G401 (cell line): ENCODE data around the gene DCXR. TPM values are rescaled to one million over a fixed set of nuclear protein-coding genes. Genes with fewer than 3 reads are reported as not detected.
A peak's percentile ranks its signal among the peaks of the same experiment; 100 is the strongest.
"Not testable (repeated sequence)": the region's sequence is repeated elsewhere in the genome, so short reads cannot be mapped to it uniquely, and the experiment has no call there.

Experiments
- DNase-seq: peaks from one replicate; pipeline ENCODE4 v3.0.0-alpha.2; 2015; ENCODE audit warnings: low spot score
- in situ Hi-C: cut with HindIII; loops from 2 replicates; pipeline ENCODE4 v1.10.0; 2016; ENCODE audit warnings: low sequenced_read_pairs, mixed read lengths
- total RNA-seq: library from RNA; depleted of rRNA; stranded (reverse); fragments of >200 nt; shearing (Covaris generic); gene quantifications from 2 replicates; pipeline ENCODE4 v1.2.3, GENCODE V29; 2014

DCXR gene
- total RNA-seq, 1 experiment from 2014 or later, result 135 TPM

DNA sequence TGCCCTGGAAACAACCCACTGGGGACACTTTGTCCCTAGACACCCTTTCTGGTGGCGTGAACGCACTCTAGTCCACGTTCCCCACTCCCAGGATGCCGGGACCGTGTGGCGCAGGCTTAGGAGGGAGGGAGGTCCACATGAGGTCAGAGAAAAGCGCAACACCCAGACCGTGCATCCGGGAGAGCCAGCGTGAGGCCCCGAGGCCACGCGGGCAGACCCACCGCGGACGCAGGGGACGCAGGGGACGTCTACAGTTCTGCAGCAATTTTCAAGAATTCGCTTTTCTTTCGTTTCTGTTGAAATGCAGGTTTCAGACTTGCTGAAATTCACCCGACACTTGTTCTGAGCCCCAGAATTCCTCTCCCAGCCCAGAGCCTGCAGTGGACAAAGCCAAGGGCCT lies 9.4 kb upstream of the DCXR start:
- in situ Hi-C loops, result no loop called here

DNA sequence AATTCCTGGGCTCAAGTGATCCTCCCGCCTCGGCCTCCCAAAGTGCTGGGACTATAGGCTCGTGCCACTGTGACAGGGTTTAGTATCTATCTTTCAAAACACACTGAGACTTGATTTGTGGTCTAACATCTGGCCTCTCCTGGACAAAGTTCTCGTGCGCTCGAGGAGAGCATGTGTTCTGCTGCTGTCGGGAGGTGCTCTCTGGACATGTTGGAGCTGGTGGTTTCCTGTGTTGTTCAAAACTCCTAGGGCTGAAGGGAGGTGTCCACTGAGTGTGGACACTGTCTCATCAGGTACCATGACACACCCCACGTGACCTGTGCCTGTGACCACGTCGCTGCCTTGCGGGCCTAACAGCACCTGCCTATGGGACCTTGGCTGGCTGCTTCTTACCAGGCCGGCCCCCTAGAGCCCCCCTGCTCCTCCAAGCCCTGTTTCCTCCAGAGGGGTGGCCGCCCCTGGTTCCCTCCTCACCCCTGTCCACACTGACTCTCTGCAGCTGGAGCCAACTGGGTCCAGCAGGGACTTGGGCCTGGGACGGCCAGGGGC lies 8.5 kb upstream of the DCXR start:
- in situ Hi-C loops, result no loop called here

More for the DNA sequence above, 9.4 kb upstream of the DCXR start:
- no peak for DNase-seq

DNA sequence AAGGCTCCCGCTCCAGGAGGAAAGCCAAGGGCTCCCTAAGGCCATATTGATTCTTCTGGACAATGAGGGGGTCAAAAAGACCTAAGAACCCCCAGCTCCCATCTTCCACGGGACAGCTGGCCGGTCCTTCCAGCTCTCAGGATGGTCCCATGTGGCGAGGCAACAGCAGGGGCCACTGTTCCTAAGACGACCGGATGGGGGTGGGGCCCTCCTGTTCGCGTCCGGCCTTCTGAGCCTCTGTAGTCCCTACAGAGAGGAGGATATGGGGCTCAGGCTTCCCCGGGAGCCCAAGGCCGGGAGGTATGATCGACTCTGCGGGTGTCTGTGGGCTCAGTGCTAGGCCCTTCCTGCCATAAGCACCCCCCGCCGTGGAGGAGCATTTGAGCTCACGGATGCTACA lies 6.0 kb upstream of the DCXR start:
- no peak for DNase-seq
- in situ Hi-C loops, result no loop called here

More for the DNA sequence above, 8.5 kb upstream of the DCXR start:
- DNase-seq, result no peak

DNA sequence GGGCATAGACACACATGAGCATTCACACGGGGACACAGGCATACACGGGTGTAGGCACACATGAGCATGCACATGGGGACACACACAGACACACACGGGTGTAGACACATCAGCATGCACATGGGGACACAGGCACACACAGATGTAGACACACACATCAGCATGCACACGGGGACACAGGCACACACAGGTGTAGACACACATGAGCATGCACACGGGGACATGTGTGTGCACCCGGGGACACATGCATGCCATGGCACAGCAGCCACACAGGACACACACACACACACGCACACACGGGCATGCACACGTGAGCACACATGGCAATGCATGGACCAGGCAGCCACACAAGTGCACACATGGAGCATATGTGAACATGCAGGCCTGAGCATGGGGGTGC lies 5.2 kb upstream of the DCXR start:
- in situ Hi-C loops, result no loop called here
- no peak for DNase-seq

DNA sequence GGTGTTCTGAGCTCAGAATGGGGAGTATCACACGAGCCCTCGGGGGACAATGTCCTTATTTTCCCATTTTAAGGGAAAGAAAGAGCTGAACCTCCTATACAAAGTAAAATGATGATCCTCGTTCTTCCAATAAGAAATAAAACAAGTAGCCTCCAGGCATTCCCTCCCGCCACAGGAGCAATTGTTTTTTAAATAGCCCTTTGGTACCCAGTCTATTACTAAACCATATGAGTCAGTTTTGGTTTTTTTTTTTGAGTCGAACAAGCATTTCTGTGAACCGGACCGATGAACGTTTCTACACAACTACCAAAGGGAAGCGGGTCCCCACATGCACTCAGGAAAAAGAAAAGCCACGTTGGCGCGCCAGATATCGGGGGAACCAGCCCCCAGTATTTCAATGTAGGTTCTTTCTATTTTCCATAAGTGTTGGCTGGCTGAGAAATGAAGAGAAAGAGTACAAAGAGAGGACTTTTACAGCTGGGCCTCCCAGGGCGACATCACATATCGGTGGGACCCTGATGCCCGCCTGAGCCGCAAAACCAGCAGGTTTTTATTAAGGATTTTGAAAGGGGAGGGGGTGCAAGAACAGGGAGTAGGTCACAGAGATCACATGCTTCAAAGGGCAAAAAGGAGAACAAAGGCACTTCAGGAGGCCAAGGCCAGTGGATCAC lies 3.8 kb upstream of the DCXR start:
- in situ Hi-C loops, result no loop called here
- no peak for DNase-seq

DNA sequence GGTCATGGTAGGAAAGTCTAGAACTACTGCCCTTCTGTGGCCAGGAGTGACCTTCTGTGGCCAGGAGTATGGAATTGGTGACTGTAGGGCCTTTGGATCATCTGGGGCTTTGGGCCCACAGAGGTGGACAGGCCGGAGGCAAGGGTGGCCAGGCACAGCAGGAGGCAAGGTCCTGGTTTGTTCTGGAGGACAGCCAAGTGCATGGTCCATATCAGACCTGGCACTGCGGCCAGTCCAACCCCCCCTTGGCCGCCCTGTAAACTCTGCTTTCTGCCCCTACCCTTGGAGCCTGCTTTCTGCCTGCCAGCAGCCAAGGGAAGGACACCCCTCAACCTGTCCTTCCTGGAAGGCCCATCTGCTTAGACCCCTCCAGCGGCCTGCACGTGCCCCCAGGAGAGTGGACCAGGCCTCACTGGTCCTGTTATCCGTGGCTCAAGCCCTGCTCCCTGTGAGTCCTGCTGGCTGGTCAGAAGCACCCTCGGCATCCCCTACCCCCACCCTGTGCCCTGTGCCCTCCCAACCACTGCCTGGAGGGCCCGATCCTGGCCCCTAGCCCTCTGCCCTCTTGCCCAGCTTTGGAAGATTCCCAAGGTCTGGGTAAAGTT lies 2.3 kb upstream of the DCXR start:
- in situ Hi-C loops, result no loop called here
- DNase-seq, result no peak

DNA sequence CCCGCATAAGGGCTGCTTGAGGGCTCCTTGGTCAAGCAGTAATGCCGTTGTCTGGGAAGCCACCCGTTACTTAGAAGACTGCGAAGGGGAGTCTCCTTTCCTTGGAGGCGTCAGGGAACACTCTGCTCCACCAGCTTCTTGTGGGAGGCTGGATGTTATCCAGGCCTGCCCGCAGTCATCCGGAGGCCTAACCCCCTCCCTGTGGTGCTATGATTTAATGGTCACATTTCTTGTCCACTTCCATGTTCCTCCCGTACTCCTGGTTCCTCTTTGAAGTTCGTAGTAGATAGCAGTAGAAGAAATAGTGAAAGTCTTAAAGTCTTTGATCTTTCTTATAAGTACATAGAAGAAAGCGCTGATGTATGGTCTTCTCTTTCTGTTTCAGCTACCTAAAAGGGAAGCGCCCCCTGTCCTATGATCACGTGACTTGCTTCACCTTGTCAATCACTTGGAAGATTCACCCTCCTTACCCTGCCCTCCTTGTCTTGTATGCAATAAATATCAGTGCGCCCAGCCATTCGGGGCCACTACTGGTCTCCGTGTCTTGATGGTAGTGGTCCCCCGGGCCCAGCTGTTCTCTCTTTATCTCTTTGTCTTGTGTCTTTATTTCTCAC lies 1.4 kb upstream of the DCXR start:
- in situ Hi-C loops, DNase-seq: not testable (repeated sequence)

DNA sequence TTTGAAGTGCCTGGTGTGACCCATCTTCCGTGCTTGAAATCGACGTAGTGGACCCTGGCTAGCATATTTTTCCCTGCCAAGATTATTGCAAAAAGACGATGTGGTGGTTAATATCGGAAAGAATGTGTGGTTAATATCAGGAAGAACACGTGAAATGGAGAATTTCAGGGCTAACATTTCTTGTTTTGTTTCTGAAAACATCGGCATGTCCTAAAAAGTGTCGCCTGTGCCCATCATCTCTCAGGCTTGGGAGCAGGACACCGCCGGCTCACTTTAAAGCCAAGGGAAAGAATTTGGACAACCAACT lies 345 bp upstream of the DCXR start:
- no peak for DNase-seq
- in situ Hi-C loops, result no loop called here

DNA sequence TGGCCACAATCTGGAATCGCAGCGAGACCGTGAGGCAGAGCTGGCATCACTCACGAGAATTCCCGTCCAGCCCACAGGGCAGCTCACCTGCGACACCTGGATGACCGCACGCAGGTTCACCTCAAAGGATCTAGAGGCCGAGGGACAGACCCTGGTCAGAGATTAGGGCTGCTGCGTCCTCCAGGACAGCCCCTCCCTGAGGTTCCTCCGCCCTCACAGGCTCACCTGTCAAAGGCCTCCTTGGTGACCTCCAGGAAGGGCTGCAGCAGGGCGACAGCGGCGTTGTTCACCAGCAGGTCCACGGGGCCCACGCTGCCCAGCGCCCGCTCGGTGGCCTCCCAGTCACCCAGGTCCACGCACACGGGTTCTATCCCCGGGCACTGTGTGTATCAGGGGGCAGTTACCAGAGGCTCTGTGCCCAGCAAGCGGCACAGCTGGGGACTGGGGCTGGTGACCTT lies 834 bp downstream of the DCXR start:
- no peak for DNase-seq
- in situ Hi-C loops, result no loop called here

DNA sequence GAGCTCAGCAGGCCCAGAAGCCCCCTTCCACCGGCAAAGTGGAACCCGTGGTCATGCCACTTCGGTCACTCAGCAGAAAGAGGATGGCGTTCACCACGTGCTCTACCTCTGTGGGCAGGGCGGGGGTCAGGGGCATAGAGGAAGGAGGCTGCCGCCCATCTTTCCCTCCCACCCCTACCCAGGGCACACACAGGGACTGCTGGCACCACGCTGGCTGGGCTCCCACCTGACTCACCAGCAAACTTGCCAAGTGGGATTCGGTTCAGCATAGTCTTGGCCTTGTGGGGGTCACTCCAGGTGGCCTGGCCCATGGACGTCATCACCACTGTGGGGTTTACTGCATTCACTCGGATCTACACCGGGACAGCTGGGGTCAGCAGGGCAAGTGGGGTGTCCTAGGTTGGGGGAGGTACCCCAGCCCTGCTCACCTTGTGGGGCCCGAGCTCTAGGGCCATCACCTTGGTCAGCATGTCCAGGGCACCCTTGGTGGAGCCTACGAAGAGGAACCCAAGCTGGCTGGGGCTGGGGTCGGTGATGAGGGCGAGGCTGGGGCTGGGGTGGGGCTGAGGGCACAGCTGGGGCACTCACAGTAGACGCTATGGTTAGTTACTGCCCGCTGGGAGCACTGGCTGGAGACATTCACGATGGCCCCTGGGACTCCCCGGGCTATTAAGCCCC lies 1.4 kb downstream of the DCXR start:
- in situ Hi-C loops, result no loop called here
- DNase-seq, result no peak

DNA sequence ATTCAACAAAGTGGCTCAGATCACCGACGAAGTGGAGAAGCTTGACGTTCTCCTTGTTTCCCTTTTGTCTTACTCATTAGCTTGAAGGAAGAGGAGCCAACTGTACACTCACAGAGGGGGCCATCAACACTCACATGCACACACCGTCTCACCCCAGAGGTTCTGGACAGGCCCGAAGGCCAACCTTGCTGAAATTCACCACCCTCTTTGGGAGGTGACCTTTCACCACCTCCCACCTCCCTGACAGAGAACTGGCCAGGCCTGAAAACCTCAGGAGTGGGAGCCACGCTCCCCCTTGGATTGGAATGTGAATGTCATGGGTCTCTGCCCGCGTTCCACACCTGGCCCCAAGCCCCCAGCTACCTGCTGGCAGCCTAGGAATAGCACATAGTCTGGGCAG lies 2.0 kb downstream of the DCXR start:
- in situ Hi-C loops, result no loop called here
- no peak for DNase-seq

DNA sequence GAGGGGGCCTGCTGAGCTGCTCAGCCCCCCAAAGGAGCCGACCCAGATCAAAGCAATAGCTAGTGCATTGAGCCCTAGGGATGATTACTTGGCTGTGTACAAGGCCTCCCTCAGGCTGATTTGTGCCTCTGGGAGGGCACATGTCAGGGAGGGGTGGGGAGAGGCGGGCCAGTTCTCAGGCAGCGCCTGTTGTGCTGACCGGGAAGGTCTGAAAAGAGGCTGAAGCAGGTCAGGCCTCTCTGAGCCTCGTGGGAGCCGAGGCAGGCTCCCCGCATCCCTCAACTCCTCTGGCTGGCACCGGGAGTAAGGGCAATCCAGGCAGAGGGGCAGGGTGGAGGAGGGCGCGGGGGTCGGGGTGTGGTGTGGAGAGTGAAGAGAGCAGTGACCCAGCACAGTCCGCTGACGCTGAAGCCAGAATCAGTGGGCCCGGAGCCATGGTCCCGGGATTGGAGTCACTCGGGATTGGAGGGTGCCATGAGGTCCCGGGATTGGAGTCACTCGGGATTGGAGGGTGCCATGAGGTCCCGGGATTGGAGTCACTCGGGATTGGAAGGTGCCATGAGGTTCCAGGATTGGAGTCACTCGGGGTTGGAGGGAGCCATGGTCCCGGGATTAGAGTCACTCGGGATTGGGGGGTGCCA lies 3.0 kb downstream of the DCXR start:
- DNase-seq, result no peak
- in situ Hi-C loops, result no loop called here

DNA sequence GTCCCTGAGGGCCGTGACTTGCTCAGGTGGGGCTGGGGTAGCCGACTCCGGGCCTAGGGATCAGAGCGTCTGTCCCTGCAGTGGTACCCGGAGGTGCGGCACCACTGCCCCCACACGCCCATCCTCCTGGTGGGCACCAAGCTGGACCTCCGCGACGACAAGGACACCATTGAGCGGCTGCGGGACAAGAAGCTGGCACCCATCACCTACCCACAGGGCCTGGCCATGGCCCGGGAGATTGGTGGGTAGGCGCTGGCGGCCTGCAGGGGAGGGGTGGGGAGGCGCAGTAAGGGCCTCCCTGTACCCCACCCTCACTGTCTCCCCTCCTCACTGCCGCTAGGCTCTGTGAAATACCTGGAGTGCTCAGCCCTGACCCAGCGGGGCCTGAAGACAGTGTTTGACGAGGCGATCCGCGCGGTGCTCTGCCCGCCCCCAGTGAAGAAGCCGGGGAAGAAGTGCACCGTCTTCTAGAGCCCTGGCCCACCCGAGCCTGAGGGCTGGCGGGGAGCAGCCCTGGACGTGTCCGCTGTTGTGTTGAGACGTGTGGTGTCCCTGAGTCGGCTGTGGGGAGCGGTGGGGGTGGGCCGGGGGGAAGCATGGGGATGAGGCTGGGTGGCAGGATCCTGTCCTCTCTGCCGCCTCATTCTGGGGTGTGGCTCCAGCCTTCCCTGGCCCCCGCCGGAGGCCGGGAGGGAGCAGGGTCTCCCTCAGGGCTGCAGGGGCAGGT lies 4.0 kb downstream of the DCXR start:
- no peak for DNase-seq
- in situ Hi-C loops, result no loop called here

DNA sequence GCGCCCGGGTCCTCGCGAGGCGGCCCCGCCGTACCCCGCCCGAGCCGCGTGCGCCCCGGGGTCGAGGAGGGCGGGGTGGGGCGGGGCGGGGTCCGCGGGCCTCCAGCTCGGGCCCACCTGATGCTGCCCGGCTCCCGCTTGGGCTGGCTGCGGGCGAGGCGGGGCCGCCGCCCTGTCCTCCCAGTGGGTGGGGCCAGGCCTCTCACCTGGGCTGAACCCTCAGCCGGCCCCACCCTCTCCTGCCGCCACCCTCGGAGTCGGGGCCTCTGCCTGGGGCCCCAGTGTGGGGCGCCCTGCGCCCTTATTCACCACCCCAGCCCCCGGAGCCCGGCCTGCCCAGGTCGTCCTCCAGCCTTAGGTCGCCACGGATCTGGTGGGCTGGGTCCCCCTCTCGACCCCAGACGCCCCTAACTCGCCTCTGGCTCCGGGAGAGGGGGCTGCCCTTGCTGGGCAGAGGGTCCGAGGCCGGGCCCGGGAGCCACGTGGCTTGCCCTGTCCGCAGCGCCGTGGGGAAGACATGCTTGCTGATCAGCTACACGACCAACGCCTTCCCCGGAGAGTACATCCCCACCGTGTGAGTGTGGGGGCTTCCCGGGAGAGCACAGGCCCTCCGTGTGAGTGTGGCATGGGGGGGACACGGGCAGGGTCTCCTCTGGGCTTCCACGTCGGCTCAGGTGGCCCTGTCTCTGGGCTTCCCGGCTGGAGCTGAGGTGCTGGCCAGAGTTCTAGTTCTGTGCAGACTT lies 5.4 kb downstream of the DCXR start:
- in situ Hi-C loops, result no loop called here
- no peak for DNase-seq

DNA sequence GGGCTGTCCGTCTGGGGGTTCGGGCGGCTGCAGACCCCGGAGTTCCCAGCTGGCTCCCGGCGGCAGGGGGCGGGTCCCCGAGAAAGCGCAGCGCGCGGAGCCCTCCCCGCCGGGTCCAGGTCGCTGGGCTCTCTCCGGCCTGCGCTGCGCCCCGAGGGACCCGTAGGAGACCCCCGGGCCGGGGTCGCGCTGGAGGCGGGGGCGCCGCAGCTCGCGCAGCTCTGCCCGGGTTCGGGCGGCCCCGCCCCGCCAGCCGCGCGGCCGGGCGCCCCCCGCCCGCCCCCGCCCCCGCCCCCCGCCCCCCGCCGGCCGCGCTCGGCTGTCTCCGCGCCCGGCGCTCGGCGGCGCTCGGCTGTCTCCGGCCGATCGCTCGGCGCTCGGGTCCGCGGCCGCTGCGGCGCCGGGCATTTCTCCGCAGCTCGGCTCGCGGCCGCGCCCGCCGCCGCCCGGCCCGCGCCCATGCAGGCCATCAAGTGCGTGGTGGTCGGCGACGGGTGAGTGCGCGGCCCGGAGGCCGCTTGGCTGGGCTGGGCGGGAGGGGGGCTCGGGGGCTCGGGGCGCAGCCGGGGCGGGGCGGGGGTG lies 6.1 kb downstream of the DCXR start, which contains the start of gene RAC3:
Gene RAC3 (plus strand): TSS at position 376 of the 582 bp plus-strand sequence. CDS start 84 bp downstream, at position 460.
- in situ Hi-C loops, result no loop called here
- no peak for DNase-seq

DNA sequence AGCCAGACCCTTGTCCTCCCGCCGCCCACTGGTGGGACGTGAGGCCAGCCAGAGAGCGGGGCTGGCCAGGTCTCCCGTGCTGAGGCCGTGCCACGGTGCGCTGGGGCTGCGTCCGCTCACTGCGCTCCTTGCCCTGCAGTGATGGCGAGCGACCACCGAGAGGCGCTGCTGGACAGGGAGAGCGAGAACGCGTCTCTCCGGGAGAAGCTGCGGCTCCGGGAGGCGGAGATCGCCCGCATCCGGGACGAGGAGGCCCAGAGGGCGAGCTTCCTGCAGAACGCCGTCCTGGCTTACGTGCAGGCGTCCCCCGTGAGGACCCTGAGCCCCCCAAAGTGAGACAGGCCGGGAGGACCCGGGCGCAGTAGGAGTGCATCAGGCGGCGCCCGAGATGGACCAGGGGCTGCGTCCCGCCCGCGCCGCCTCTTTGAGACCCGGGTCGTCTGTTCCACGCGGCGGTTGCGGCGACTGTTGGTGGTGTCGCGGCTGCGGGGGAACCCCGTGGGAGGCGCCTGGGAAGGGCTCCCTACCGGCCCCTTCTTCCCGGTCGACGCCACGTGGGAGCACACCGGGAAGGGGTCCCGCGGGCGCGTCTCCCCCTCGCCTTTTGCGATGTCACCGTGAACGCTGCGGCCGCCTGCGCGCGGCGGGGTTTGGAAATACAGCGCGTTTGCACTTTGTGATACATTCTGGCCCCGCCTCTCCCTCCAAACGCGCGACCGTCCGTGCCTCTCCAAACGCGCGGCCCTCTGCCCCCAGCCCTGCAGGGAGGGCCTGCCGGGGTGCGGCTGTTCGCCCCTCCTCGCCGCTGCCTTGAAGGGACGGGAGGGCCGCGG lies 6.8 kb downstream of the DCXR start:
- in situ Hi-C loops, result no loop called here
- peak; percentile 83 for DNase-seq

DNA sequence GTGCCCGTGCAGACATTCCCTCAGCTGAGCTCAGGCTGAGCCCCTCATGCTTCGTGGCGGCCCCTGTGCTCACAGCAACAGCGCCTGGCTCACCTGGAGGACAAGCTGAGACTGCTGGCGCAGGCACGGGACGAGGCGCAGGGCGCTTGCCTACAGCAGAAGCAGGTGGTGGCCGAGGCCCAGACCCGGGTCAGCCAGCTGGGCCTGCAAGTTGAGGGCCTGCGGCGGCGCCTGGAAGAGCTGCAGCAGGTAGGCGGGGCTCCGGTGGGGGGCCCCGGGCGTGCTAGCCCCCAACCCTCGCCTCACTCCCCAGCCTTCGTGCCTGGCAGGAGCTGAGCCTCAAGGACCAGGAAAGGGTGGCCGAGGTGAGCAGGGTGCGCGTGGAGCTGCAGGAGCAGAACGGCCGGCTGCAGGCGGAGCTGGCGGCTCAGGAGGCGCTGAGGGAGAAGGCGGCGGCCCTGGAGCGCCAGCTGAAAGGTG lies 7.5 kb downstream of the DCXR start:
- no peak for DNase-seq
- in situ Hi-C loops, result no loop called here
